ENCODE data around the gene CHCHD6. TPM values are rescaled to one million over a fixed set of nuclear protein-coding genes. Genes with fewer than 3 reads are reported as not detected.

CHCHD6 gene
- total RNA-seq, 2 experiments from 2014 or later = 15.9 to 16.9 TPM

- CTCF ChIA-PET = no interaction called here
- POLR2A ChIA-PET = no interaction called here
Measured at GRCh38 chr3:126979046-126979628, 275.1 kb downstream of the CHCHD6 start.

- ChIA-PET POLR2A (interaction anchor here (0.5 kb wide), 1 partner anchor 277 kb away, joined by 3 read pairs; no protein-coding TSS in a partner anchor), CTCF (interaction anchor here (1.5 kb wide), 1 partner anchor 302 kb away, joined by 5 read pairs; no protein-coding TSS in a partner anchor)
Measured at GRCh38 chr3:126980266-126980811, 276.3 kb downstream of the CHCHD6 start.

- POLR2A ChIA-PET = interaction anchor here (1.2 kb wide), 1 partner anchor 71 kb away, joined by 6 read pairs; no protein-coding TSS in a partner anchor
- CTCF ChIA-PET = interaction anchor here (0.5 to 1.6 kb wide), 11 partner anchors 8 to 1128 kb away, joined by 3 to 5 read pairs (median 3); no protein-coding TSS in a partner anchor
Measured at GRCh38 chr3:126982126-126982470, 278.1 kb downstream of the CHCHD6 start.

GRCh38 chr3:126982471-126983175 is 278.6 kb downstream of the CHCHD6 start, which contains the start of gene PLXNA1:
TSS of gene PLXNA1 (plus strand) at chr3:126983115. CDS start at chr3:126988594, 5,479 bp downstream.
- ChIA-PET POLR2A (interaction anchor here (1.2 kb wide), 1 partner anchor 71 kb away, joined by 6 read pairs; no protein-coding TSS in a partner anchor), CTCF (interaction anchor here (0.5 to 1.6 kb wide), 11 partner anchors 9 to 1127 kb away, joined by 3 to 5 read pairs (median 3); no protein-coding TSS in a partner anchor)

GRCh38 chr3:126983276-126983652 is 279.2 kb downstream of the CHCHD6 start:
- ChIA-PET POLR2A (no interaction called here), CTCF (no interaction called here)

GRCh38 chr3:126983653-126984390 is 279.8 kb downstream of the CHCHD6 start:
- ChIA-PET POLR2A (no interaction called here), CTCF (no interaction called here)

- POLR2A ChIA-PET = interaction anchor here (0.5 kb wide), 1 partner anchor 75 kb away, joined by 5 read pairs; no protein-coding TSS in a partner anchor
- CTCF ChIA-PET = no interaction called here
Measured at GRCh38 chr3:126984391-126985131, 280.5 kb downstream of the CHCHD6 start.

- ChIA-PET POLR2A (interaction anchor here (0.5 kb wide), 1 partner anchor 76 kb away, joined by 5 read pairs; no protein-coding TSS in a partner anchor), CTCF (no interaction called here)
Measured at GRCh38 chr3:126985132-126985985, 281.3 kb downstream of the CHCHD6 start.

GRCh38 chr3:126986001-126986400 is 282.0 kb downstream of the CHCHD6 start:
- ChIA-PET POLR2A (no interaction called here), CTCF (no interaction called here)

- CTCF ChIA-PET = no interaction called here
- POLR2A ChIA-PET = no interaction called here
Measured at GRCh38 chr3:126987129-126987528, 283.1 kb downstream of the CHCHD6 start.

GRCh38 chr3:126987596-126987995 is 283.6 kb downstream of the CHCHD6 start:
- CTCF ChIA-PET = no interaction called here
- POLR2A ChIA-PET = no interaction called here

GRCh38 chr3:126988451-126989021 is 284.5 kb downstream of the CHCHD6 start:
- CTCF ChIA-PET = no interaction called here

GRCh38 chr3:126989316-126990023 is 285.4 kb downstream of the CHCHD6 start:
- ChIA-PET CTCF (no interaction called here), POLR2A (no interaction called here)

More at GRCh38 chr3:126988451-126989021, 284.5 kb downstream of the CHCHD6 start:
- POLR2A ChIA-PET = no interaction called here

- ChIA-PET CTCF (no interaction called here), POLR2A (no interaction called here)
Measured at GRCh38 chr3:126990024-126990700, 286.1 kb downstream of the CHCHD6 start.

GRCh38 chr3:126990890-126991289 is 286.9 kb downstream of the CHCHD6 start:
- ChIA-PET POLR2A (no interaction called here), CTCF (no interaction called here)

- CTCF ChIA-PET = no interaction called here
- POLR2A ChIA-PET = no interaction called here
Measured at GRCh38 chr3:126991366-126992200, 287.5 kb downstream of the CHCHD6 start.
